ENCODE data around the gene YPEL2.

DNA sequence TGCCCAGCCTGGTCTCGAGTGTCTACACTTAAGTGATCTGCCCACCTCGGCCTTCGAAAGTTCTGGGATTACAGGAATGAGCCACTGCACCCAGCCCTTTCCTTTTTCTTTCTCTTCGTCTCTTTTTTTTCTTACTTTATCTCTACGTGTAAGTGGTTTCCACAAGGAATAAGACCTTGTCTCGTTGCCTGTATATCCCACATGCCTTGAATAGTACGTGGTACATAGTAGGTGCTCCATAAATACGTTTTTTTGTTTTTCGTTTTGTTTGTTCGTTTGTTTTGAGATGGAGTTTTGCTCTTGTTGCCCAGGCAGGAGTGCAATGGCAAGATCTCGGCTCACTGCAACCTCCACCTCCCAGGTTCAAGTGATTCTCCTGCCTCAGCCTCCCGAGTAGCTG is 86.0 kb downstream of the YPEL2 start:
- TF ChIP-seq TCF7L2 (IDR thresholded peaks at IDR 0.05; ENCODE audit: low read depth, low read length) (no peak), ZNF256 (CRISPR knock-in tag; conservative IDR thresholded peaks at IDR 0.05) (no peak), TBL1XR1 (IDR thresholded peaks at IDR 0.05; ENCODE audit: borderline replicate concordance, low read length, partially characterized antibody) (no peak), ZNF747 (CRISPR knock-in tag; IDR thresholded peaks at IDR 0.05; ENCODE audit: borderline replicate concordance) (no peak), ZNF17 (CRISPR knock-in tag; IDR thresholded peaks at IDR 0.05) (no peak), SMARCE1 (IDR thresholded peaks at IDR 0.05; ENCODE audit: borderline replicate concordance) (no peak), ZNF251 (CRISPR knock-in tag; IDR thresholded peaks at IDR 0.05) (no peak), ZKSCAN1 (IDR thresholded peaks at IDR 0.05; ENCODE audit: low read length) (no peak)
